Neutrophil (primary cell): Measurements from ENCODE around the gene CNOT6L.
"Not testable (repeated sequence)": the region's sequence is repeated elsewhere in the genome, so short reads cannot be mapped to it uniquely, and the experiment has no call there.

Experiments
- H3K27ac ChIP-seq: fragments of 200-600 bp; sonication (generic); 2 replicates; pipeline ENCODE4 v1.5.1; 2016; ENCODE audit warnings: mild to moderate bottlenecking, moderate library complexity
- H3K27me3 ChIP-seq: fragments of 200-600 bp; sonication (generic); 2 replicates; pipeline ENCODE4 v1.6.0; 2016; ENCODE audit warnings: mild to moderate bottlenecking
- H3K36me3 ChIP-seq: fragments of 200-600 bp; sonication (generic); 2 replicates; pipeline ENCODE4 v1.5.1; 2017
- H3K4me1 ChIP-seq, 2 experiments: fragments of 200-600 bp in 1 of 2; sonication (generic) in 1 of 2; 1 replicate in 1 of 2; 2 replicates in 1 of 2; pipeline versions ENCODE4 v1.5.1 to v1.6.1; 2013 to 2016; ENCODE audit warnings: low read depth in 1 of 2, low read length in 1 of 2, mild to moderate bottlenecking in 1 of 2, moderate library complexity in 1 of 2; ENCODE audit not compliant: control insufficient read depth in 1 of 2, insufficient read depth in 1 of 2
- H3K4me3 ChIP-seq, 2 experiments: fragments of 200-600 bp in 1 of 2; sonication (generic) in 1 of 2; 1 replicate in 1 of 2; 2 replicates in 1 of 2; pipeline ENCODE4 v1.5.1; 2013 to 2016; ENCODE audit warnings: low read depth in 1 of 2, low read length in 1 of 2, mild to moderate bottlenecking in 1 of 2, moderate library complexity in 1 of 2
- H3K9me3 ChIP-seq: fragments of 200-600 bp; sonication (generic); 2 replicates; pipeline ENCODE4 v1.5.1; 2016
- CTCF ChIP-seq: fragments of 200-600 bp; sonication (generic); IDR thresholded peaks from 2 replicates; pipeline ENCODE4 v1.5.1; 2016; ENCODE audit warnings: antibody characterized with exemption

The CNOT6L gene

GRCh38 chr4:77787969-77788368 is 31.2 kb downstream of the CNOT6L start:
- H3K27me3 ChIP-seq: no peaks in the 10 kb centered on the region
- no peaks in the 10 kb centered on the region for H3K36me3 ChIP-seq
- H3K9me3 ChIP-seq: no peaks in the 10 kb centered on the region
- no peak overlapping the region for H3K4me3 ChIP-seq
- no peak for TF ChIP-seq CTCF
- H3K27ac ChIP-seq: no peak overlapping the region
- H3K4me1 ChIP-seq: peaks cover 0 to 3% of the 10 kb centered on the region in 2 experiments

- Histone ChIP-seq H3K27me3 (no peaks in the 10 kb centered on the region), H3K27ac (no peak overlapping the region), H3K36me3 (no peaks in the 10 kb centered on the region), H3K9me3 (no peaks in the 10 kb centered on the region), H3K4me3 (no peak overlapping the region), H3K4me1 (peaks cover 0 to 3% of the 10 kb centered on the region in 2 experiments)
- TF ChIP-seq CTCF: no peak
Observed at GRCh38 chr4:77785669-77786068, 33.5 kb downstream of the CNOT6L start.

- Histone ChIP-seq H3K27ac (no peak overlapping the region), H3K9me3 (no peaks in the 10 kb centered on the region), H3K36me3 (no peaks in the 10 kb centered on the region), H3K27me3 (no peaks in the 10 kb centered on the region), H3K4me3 (no peak overlapping the region), H3K4me1 (peaks cover 0 to 3% of the 10 kb centered on the region in 2 experiments)
- TF ChIP-seq CTCF: no peak
Observed at GRCh38 chr4:77783895-77784294, 35.3 kb downstream of the CNOT6L start.

- no peak overlapping the region for H3K27ac ChIP-seq
- no peak overlapping the region for H3K4me3 ChIP-seq
- no peak for TF ChIP-seq CTCF
- H3K4me1 ChIP-seq: peaks cover 1 to 7% of the 10 kb centered on the region in 2 experiments
- H3K9me3 ChIP-seq: no peaks in the 10 kb centered on the region
- no peaks in the 10 kb centered on the region for H3K36me3 ChIP-seq
- H3K27me3 ChIP-seq: no peaks in the 10 kb centered on the region
Observed at GRCh38 chr4:77782102-77782835, 36.9 kb downstream of the CNOT6L start.

- not testable (repeated sequence) for H3K27me3 ChIP-seq, H3K36me3 ChIP-seq, H3K27ac ChIP-seq, H3K9me3 ChIP-seq, H3K4me3 ChIP-seq
- H3K4me1 ChIP-seq: peaks cover 4 to 15% of the 10 kb centered on the region in 2 experiments
Observed at GRCh38 chr4:77780762-77781161, 38.4 kb downstream of the CNOT6L start.

- H3K27ac ChIP-seq: peak overlapping the region; percentile 52
- no peaks in the 10 kb centered on the region for H3K27me3 ChIP-seq
Observed at GRCh38 chr4:77777135-77777807, 41.9 kb downstream of the CNOT6L start.

More at GRCh38 chr4:77777135-77777807, 41.9 kb downstream of the CNOT6L start:
- H3K9me3 ChIP-seq: no peaks in the 10 kb centered on the region
- no peak overlapping the region for H3K4me3 ChIP-seq
- no peak for TF ChIP-seq CTCF
- H3K4me1 ChIP-seq: peaks cover 4 to 12% of the 10 kb centered on the region in 2 experiments
- H3K36me3 ChIP-seq: peaks cover 22% of the 10 kb centered on the region
